MM.1S (cell line): ENCODE measurements around the gene ZNF438.

Source experiments
- DNase-seq: peaks from one replicate; pipeline ENCODE4 v3.0.0-alpha.2; 2015
- H2AFZ ChIP-seq: fragments of 300-600 bp; sonication (generic); 2 replicates; pipeline ENCODE4 v1.6.0; 2016; ENCODE audit warnings: antibody characterized with exemption, low read length
- H3F3A ChIP-seq: fragments of 300-600 bp; sonication (generic); 2 replicates; pipeline ENCODE4 v1.6.1; 2016; ENCODE audit warnings: mild to moderate bottlenecking, antibody characterized with exemption, low read length, moderate library complexity, mixed read lengths; ENCODE audit not compliant: insufficient read depth
- H3K27ac ChIP-seq: fragments of 300-600 bp; sonication (generic); 2 replicates; pipeline ENCODE4 v1.5.1; 2016; ENCODE audit warnings: mild to moderate bottlenecking, low read length
- H3K27me3 ChIP-seq: fragments of 300-600 bp; sonication (generic); replicated peaks from 2 replicates; pipeline ENCODE4 v1.6.0; 2016; ENCODE audit warnings: low read length; ENCODE audit not compliant: insufficient read depth
- H3K36me3 ChIP-seq: fragments of 300-600 bp; sonication (generic); replicated peaks from 2 replicates; pipeline ENCODE4 v1.6.1; 2016; ENCODE audit warnings: mild to moderate bottlenecking, low read length, mixed read lengths; ENCODE audit not compliant: insufficient read depth
- H3K4me1 ChIP-seq: fragments of 300-600 bp; sonication (generic); 2 replicates; pipeline ENCODE4 v1.6.1; 2016; ENCODE audit warnings: low read length, mixed read lengths
- H3K4me2 ChIP-seq: fragments of 300-600 bp; sonication (generic); 2 replicates; pipeline ENCODE4 v1.6.0; 2016; ENCODE audit warnings: low read depth, low read length
- H3K4me3 ChIP-seq: fragments of 300-600 bp; sonication (generic); 2 replicates; pipeline ENCODE4 v1.5.1; 2016; ENCODE audit warnings: low read length, mixed read lengths
- H3K79me2 ChIP-seq: fragments of 300-600 bp; sonication (generic); 2 replicates; pipeline ENCODE4 v1.6.1; 2016; ENCODE audit warnings: mixed run types, low read length, mixed read lengths
- H3K9ac ChIP-seq: fragments of 300-600 bp; sonication (generic); 2 replicates; pipeline ENCODE4 v1.6.1; 2016; ENCODE audit warnings: low read length, mixed read lengths
- H3K9me2 ChIP-seq: fragments of 300-600 bp; sonication (generic); replicated peaks from 2 replicates; pipeline ENCODE4 v1.6.1; 2016; ENCODE audit warnings: mild to moderate bottlenecking, low read length, mixed read lengths; ENCODE audit not compliant: insufficient read depth
- H3K9me3 ChIP-seq: fragments of 300-600 bp; sonication (generic); replicated peaks from 2 replicates; pipeline ENCODE4 v1.6.1; 2016; ENCODE audit warnings: mild to moderate bottlenecking, low read length, mixed read lengths; ENCODE audit not compliant: insufficient read depth
- H4K20me1 ChIP-seq: fragments of 300-600 bp; sonication (generic); 2 replicates; pipeline ENCODE4 v1.6.1; 2016; ENCODE audit warnings: mild to moderate bottlenecking, low read length, moderate library complexity, mixed read lengths; ENCODE audit not compliant: insufficient read depth
- EZH2 ChIP-seq: fragments of 300-600 bp; sonication (generic); optimal IDR thresholded peaks from 2 replicates; pipeline ENCODE3; 2017; ENCODE audit warnings: low read depth, mild to moderate bottlenecking, antibody characterized with exemption, low read length, mixed read lengths
- EZH2phosphoT487 ChIP-seq: fragments of 300-600 bp; sonication (generic); IDR thresholded peaks from 2 replicates; pipeline ENCODE4 v1.6.1; 2018; ENCODE audit warnings: antibody characterized with exemption, low read length
- TF ChIP-seq, protein P1 (sequence below): fragments of 300-600 bp; sonication (generic); IDR thresholded peaks from 2 replicates; pipeline ENCODE4 v1.5.1; 2016; ENCODE audit warnings: antibody characterized with exemption, low read length, mixed read lengths

ZNF438 gene

GRCh38 chr10:30988831-30989435 lies 42.7 kb downstream of the ZNF438 start:
- Histone ChIP-seq H3K27me3 (no peaks in the 10 kb centered on the region), H3K4me1 (no peaks in the 10 kb centered on the region), H3K9me2 (no peaks in the 10 kb centered on the region), H4K20me1 (no peaks in the 10 kb centered on the region), H3K4me3 (no peak overlapping the region), H3K36me3 (no peaks in the 10 kb centered on the region), H3K27ac (no peak overlapping the region), H3F3A (no peaks in the 10 kb centered on the region), H3K9ac (no peak overlapping the region), H3K4me2 (no peak overlapping the region), H3K79me2 (no peaks in the 10 kb centered on the region), H3K9me3 (no peaks in the 10 kb centered on the region), H2AFZ (no peak overlapping the region)
- TF ChIP-seq, protein P1, sequence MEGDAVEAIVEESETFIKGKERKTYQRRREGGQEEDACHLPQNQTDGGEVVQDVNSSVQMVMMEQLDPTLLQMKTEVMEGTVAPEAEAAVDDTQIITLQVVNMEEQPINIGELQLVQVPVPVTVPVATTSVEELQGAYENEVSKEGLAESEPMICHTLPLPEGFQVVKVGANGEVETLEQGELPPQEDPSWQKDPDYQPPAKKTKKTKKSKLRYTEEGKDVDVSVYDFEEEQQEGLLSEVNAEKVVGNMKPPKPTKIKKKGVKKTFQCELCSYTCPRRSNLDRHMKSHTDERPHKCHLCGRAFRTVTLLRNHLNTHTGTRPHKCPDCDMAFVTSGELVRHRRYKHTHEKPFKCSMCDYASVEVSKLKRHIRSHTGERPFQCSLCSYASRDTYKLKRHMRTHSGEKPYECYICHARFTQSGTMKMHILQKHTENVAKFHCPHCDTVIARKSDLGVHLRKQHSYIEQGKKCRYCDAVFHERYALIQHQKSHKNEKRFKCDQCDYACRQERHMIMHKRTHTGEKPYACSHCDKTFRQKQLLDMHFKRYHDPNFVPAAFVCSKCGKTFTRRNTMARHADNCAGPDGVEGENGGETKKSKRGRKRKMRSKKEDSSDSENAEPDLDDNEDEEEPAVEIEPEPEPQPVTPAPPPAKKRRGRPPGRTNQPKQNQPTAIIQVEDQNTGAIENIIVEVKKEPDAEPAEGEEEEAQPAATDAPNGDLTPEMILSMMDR = no peak
- TF ChIP-seq EZH2 (no peak), EZH2phosphoT487 (no peak)
- DNase-seq = no peak

DNA sequence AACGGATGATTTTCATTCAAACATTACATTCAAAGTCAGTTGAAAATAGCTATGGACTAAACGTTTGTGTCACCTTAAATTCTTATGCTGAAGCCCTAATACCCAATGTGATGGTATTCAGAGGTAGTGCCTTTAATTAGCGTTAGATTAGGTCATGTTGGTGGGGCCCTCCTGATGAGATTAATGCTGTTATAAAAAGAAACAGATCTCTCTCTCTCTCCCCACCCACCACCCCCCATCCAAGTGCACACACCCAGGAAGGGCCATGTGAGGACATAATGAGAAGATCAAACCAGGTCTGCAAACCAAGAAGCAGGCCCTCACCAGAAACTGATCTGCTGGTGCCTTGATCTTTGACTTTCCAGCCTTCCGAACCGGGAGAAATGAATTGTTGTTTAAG lies 44.2 kb downstream of the ZNF438 start:
- no peaks in the 10 kb centered on the region for H4K20me1 ChIP-seq
- no peak overlapping the region for H2AFZ ChIP-seq

GRCh38 chr10:30986053-30986555 lies 45.6 kb downstream of the ZNF438 start:
- H3K9ac ChIP-seq = no peak overlapping the region
- H4K20me1 ChIP-seq = no peaks in the 10 kb centered on the region
- no peaks in the 10 kb centered on the region for H3K9me3 ChIP-seq
- H3K36me3 ChIP-seq = no peaks in the 10 kb centered on the region
- H3K4me1 ChIP-seq = no peaks in the 10 kb centered on the region
- TF ChIP-seq EZH2 (no peak), EZH2phosphoT487 (no peak)
- TF ChIP-seq, protein P1 = no peak
- DNase-seq = no peak
- H3F3A ChIP-seq = no peaks in the 10 kb centered on the region
- H3K4me2 ChIP-seq = no peak overlapping the region
- no peak overlapping the region for H3K27ac ChIP-seq
- H3K79me2 ChIP-seq = no peaks in the 10 kb centered on the region
- no peaks in the 10 kb centered on the region for H3K27me3 ChIP-seq
- H3K4me3 ChIP-seq = no peak overlapping the region
- no peaks in the 10 kb centered on the region for H3K9me2 ChIP-seq
- H2AFZ ChIP-seq = no peak overlapping the region

More for the DNA sequence above, 44.2 kb downstream of the ZNF438 start:
- Histone ChIP-seq H3K4me2 (no peak overlapping the region), H3K9me3 (no peaks in the 10 kb centered on the region), H3K9me2 (no peaks in the 10 kb centered on the region), H3K4me3 (no peak overlapping the region), H3K9ac (no peak overlapping the region), H3K27me3 (no peaks in the 10 kb centered on the region), H3K27ac (no peak overlapping the region), H3K79me2 (no peaks in the 10 kb centered on the region), H3F3A (no peaks in the 10 kb centered on the region), H3K36me3 (no peaks in the 10 kb centered on the region), H3K4me1 (no peaks in the 10 kb centered on the region)
- TF ChIP-seq EZH2 (no peak), EZH2phosphoT487 (no peak)
- TF ChIP-seq, protein P1 = no peak
- no peak for DNase-seq
